Vagina (tissue), 2 donors: Measurements from ENCODE around the gene BOLA1.
"Not testable (repeated sequence)": the region's sequence is repeated elsewhere in the genome, so short reads cannot be mapped to it uniquely, and the experiment has no call there.

Experiments used
- CTCF ChIP-seq, 3 experiments: fragments of 450-650 bp in 2 of 3; fragments of 200-600 bp in 1 of 3; sonication (generic) in 1 of 3; IDR thresholded peaks; one replicate each; pipeline ENCODE4 v1.5.1; 2017 to 2019; ENCODE audit warnings: antibody characterized with exemption in 3 of 3, mild to moderate bottlenecking in 2 of 3, moderate library complexity in 2 of 3
- POLR2A ChIP-seq, 2 donors: fragments of 450-650 bp; IDR thresholded peaks; one replicate each; pipeline ENCODE4 v1.6.1; 2017; ENCODE audit warnings: antibody characterized with exemption in 2 of 2, mild to moderate bottlenecking in 2 of 2, moderate library complexity in 2 of 2

- not testable (repeated sequence) for TF ChIP-seq CTCF, POLR2A (IDR thresholded peaks at IDR 0.05)
Observed at GRCh38 chr1:149887196-149887455, 12.2 kb upstream of the BOLA1 start.
